Ishikawa (cell line): ENCODE data around the gene TOP1.

ENCODE experiments used
- CEBPB ChIP-seq: IDR thresholded peaks from 2 replicates; pipeline ENCODE4 v1.6.1; 2012
- CREB1 ChIP-seq: IDR thresholded peaks from 2 replicates; pipeline ENCODE4 v1.6.1; 2012; ENCODE audit warnings: low read depth
- EGR1 ChIP-seq: IDR thresholded peaks from 2 replicates; pipeline ENCODE4 v1.6.1; 2012
- EP300 ChIP-seq: IDR thresholded peaks from 2 replicates; pipeline ENCODE4 v1.6.1; 2012; ENCODE audit warnings: borderline replicate concordance
- FOXM1 ChIP-seq: IDR thresholded peaks from 2 replicates; pipeline ENCODE4 v1.6.1; 2012; ENCODE audit warnings: low read depth, borderline replicate concordance
- NFIC ChIP-seq: IDR thresholded peaks from 2 replicates; pipeline ENCODE4 v1.6.1; 2012
- RAD21 ChIP-seq: IDR thresholded peaks from 2 replicates; pipeline ENCODE4 v1.6.1; 2012; ENCODE audit warnings: low read depth
- TAF1 ChIP-seq: IDR thresholded peaks from 2 replicates; pipeline ENCODE4 v1.6.1; 2012; ENCODE audit warnings: low read depth, mild to moderate bottlenecking
- TCF12 ChIP-seq: IDR thresholded peaks from 2 replicates; pipeline ENCODE4 v1.6.1; 2012; ENCODE audit warnings: low read depth
- TEAD4 ChIP-seq: IDR thresholded peaks from 2 replicates; pipeline ENCODE4 v1.6.1; 2012
- YY1 ChIP-seq: IDR thresholded peaks from 2 replicates; pipeline ENCODE4 v1.6.1; 2012; ENCODE audit warnings: low read depth
- ZBTB7A ChIP-seq: IDR thresholded peaks from 2 replicates; pipeline ENCODE4 v1.6.1; 2012; ENCODE audit warnings: low read depth
- TF ChIP-seq, protein P1 (sequence below): IDR thresholded peaks from 2 replicates; pipeline ENCODE4 v1.6.1; 2012; ENCODE audit warnings: low read depth, mild to moderate bottlenecking
- TF ChIP-seq, protein P2 (sequence below): IDR thresholded peaks from 2 replicates; pipeline ENCODE4 v1.6.1; 2012
- TF ChIP-seq, protein P3 (sequence below): IDR thresholded peaks from 2 replicates; pipeline ENCODE4 v1.6.1; 2012

Gene TOP1

DNA sequence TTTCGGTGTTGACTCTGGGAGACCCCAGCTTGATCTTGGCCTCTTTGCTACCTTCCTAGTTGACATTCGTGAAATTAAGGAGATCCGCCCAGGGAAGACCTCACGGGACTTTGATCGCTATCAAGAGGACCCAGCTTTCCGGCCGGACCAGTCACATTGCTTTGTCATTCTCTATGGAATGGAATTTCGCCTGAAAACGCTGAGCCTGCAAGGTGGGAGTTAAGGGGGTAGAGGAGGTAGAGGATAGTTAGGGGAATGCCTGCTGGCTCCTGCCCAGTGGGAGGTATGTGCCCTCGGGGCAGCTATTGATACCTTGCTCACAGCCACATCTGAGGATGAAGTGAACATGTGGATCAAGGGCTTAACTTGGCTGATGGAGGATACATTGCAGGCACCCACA, 130.9 kb downstream of the TOP1 start:
- TF ChIP-seq EGR1 (no peak), NFIC (no peak), EP300 (no peak), CEBPB (no peak)

DNA sequence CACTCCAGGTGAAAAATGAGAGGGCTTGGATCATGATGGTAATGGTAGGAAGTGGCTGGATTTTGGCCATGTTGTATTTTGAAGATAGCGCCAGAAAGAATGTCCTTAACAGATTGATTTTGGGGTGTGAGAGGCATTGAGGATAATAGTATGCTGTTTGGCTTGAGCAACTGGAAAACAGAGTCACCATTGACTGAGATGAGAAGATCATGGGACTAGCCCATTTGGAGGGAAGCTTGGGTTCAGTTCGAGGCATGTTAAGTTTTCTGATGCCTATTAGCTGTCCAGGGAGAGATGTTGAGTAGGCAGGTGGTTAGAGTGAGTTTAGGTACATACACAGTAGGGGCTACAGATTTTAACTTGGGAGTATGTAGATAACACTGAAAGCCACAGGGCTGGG, 132.1 kb downstream of the TOP1 start:
- no peak for TF ChIP-seq EGR1
- no peak for TF ChIP-seq EP300
- no peak for TF ChIP-seq CEBPB
- TF ChIP-seq, protein P1, sequence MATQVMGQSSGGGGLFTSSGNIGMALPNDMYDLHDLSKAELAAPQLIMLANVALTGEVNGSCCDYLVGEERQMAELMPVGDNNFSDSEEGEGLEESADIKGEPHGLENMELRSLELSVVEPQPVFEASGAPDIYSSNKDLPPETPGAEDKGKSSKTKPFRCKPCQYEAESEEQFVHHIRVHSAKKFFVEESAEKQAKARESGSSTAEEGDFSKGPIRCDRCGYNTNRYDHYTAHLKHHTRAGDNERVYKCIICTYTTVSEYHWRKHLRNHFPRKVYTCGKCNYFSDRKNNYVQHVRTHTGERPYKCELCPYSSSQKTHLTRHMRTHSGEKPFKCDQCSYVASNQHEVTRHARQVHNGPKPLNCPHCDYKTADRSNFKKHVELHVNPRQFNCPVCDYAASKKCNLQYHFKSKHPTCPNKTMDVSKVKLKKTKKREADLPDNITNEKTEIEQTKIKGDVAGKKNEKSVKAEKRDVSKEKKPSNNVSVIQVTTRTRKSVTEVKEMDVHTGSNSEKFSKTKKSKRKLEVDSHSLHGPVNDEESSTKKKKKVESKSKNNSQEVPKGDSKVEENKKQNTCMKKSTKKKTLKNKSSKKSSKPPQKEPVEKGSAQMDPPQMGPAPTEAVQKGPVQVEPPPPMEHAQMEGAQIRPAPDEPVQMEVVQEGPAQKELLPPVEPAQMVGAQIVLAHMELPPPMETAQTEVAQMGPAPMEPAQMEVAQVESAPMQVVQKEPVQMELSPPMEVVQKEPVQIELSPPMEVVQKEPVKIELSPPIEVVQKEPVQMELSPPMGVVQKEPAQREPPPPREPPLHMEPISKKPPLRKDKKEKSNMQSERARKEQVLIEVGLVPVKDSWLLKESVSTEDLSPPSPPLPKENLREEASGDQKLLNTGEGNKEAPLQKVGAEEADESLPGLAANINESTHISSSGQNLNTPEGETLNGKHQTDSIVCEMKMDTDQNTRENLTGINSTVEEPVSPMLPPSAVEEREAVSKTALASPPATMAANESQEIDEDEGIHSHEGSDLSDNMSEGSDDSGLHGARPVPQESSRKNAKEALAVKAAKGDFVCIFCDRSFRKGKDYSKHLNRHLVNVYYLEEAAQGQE = no peak
- TF ChIP-seq YY1 = no peak
- TF ChIP-seq TEAD4 = no peak
- no peak for TF ChIP-seq TCF12
- TF ChIP-seq, protein P2, sequence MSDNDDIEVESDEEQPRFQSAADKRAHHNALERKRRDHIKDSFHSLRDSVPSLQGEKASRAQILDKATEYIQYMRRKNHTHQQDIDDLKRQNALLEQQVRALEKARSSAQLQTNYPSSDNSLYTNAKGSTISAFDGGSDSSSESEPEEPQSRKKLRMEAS = no peak
- no peak for TF ChIP-seq CREB1
- TF ChIP-seq, protein P3, sequence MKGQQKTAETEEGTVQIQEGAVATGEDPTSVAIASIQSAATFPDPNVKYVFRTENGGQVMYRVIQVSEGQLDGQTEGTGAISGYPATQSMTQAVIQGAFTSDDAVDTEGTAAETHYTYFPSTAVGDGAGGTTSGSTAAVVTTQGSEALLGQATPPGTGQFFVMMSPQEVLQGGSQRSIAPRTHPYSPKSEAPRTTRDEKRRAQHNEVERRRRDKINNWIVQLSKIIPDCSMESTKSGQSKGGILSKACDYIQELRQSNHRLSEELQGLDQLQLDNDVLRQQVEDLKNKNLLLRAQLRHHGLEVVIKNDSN = no peak
- no peak for TF ChIP-seq RAD21
- no peak for TF ChIP-seq NFIC
- TF ChIP-seq ZBTB7A = no peak
- no peak for TF ChIP-seq FOXM1
- no peak for TF ChIP-seq TAF1

DNA sequence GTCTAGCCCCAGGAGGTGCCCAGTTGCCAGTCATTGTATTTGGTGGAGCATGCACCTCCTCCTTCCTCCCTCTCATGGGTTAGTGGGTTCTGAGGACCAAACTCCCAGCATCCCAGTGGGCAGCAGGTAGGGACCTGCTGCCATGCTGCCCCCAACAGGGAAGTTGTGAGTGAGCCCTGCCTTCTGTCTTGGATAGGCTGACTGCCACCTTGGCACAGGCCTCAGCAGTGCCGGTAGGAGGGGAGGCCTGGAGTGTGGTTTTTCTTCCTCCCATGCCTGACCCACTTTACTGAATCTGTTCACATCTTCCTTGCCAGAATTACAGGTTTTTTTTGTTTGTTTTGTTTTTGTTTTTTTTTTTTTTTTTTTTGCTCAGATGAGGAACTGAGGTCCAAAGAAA, 133.3 kb downstream of the TOP1 start:
- TF ChIP-seq EP300 (no peak), FOXM1 (no peak), YY1 (no peak), EGR1 (no peak), NFIC (no peak), TAF1 (no peak), ZBTB7A (no peak), TEAD4 (no peak), TCF12 (no peak), CEBPB (no peak), CREB1 (no peak), RAD21 (no peak)
- TF ChIP-seq, protein P1 = no peak
- TF ChIP-seq, protein P2 = no peak
- TF ChIP-seq, protein P3 = no peak

DNA sequence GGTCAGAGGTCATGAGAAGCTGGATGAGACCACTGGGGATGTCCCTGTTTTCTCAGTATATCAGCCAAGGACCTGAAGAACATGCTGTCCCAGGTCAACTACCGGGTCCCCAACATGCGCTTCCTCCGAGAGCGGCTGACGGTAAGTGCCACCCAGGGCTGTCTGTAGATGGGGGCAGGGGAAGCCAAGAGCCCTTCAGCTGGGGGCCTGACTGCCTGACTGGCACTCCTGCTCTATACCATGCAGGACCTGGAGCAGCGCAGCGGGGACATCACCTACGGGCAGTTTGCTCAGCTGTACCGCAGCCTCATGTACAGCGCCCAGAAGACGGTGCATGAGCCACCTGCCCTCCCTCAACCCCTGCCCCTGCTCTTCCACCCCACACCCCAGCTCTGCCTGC, 133.8 kb downstream of the TOP1 start:
- TF ChIP-seq CEBPB (no peak), TCF12 (no peak), FOXM1 (no peak), TEAD4 (no peak), RAD21 (no peak), CREB1 (no peak), NFIC (no peak), EGR1 (no peak), EP300 (no peak), TAF1 (no peak)
- TF ChIP-seq, protein P3 = no peak

DNA sequence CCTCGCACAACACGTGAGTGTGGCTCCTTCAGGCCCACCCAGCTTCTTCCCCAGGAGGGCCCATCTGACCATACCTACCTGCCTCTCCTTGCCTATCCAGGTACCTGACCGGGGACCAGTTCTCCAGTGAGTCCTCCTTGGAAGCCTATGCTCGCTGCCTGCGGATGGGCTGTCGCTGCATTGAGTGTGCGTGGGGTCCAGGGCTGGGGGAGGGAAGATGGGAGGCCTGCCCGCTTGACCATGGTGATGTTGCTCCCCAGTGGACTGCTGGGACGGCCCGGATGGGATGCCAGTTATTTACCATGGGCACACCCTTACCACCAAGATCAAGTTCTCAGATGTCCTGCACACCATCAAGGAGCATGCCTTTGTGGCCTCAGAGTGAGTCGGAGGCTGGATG, 135.2 kb downstream of the TOP1 start:
- TF ChIP-seq CEBPB (no peak), FOXM1 (no peak), RAD21 (no peak), EP300 (no peak), NFIC (no peak), CREB1 (no peak)
- TF ChIP-seq, protein P2 = no peak
